ENCODE measurements around the gene TRAP1. TPM values are rescaled to one million over a fixed set of nuclear protein-coding genes. Genes with fewer than 3 reads are reported as not detected.

The TRAP1 gene
- total and polyA plus RNA-seq, 4 donors, result 78.3 to 148 (median 112) TPM

GRCh38 chr16:3726021-3726687 lies 8.8 kb upstream of the TRAP1 start (continued):
- TF ChIP-seq GABPA (IDR thresholded peaks at IDR 0.05 in 1 of 2, conservative IDR thresholded peaks at IDR 0.05 in 1 of 2) (no peak), HNF4G (IDR thresholded peaks at IDR 0.05) (no peak), JUND (IDR thresholded peaks at IDR 0.05) (no peak), RAD21 (IDR thresholded peaks at IDR 0.05) (no peak)

- DNase-seq (ENCODE audit: low spot score), result no peak
- WGBS, result 79% methylated on average over 8 of the region's 8 CpGs
- TF ChIP-seq GABPA (IDR thresholded peaks at IDR 0.05 in 1 of 2, conservative IDR thresholded peaks at IDR 0.05 in 1 of 2) (no peak), HNF4G (IDR thresholded peaks at IDR 0.05) (no peak), CTCF (IDR thresholded peaks at IDR 0.05; ENCODE audit: low read depth, low read length, missing input control) (no peak), FOXA1 (IDR thresholded peaks at IDR 0.05) (no peak), SP1 (IDR thresholded peaks at IDR 0.05) (no peak), MAX (IDR thresholded peaks at IDR 0.05) (no peak), EGR1 (IDR thresholded peaks at IDR 0.05; ENCODE audit: low read depth in 2 of 2) (no peak), ATF3 (IDR thresholded peaks at IDR 0.05) (no peak), REST (IDR thresholded peaks at IDR 0.05) (no peak), YY1 (IDR thresholded peaks at IDR 0.05) (no peak), FOXA2 (IDR thresholded peaks at IDR 0.05) (no peak), ZBTB33 (IDR thresholded peaks at IDR 0.05) (no peak), JUND (IDR thresholded peaks at IDR 0.05) (no peak), RAD21 (IDR thresholded peaks at IDR 0.05) (no peak), HNF4A (conservative IDR thresholded peaks at IDR 0.05) (no peak), NR2F2 (IDR thresholded peaks at IDR 0.05) (no peak), TAF1 (conservative IDR thresholded peaks at IDR 0.05) (no peak), RXRA (IDR thresholded peaks at IDR 0.05) (no peak)
These were observed 8.0 kb upstream of the TRAP1 start for GRCh38 chr16:3725276-3725675.

More at GRCh38 chr16:3725276-3725675, 8.0 kb upstream of the TRAP1 start:
- H3K36me3 ChIP-seq (ENCODE audit: control insufficient read depth in 4 of 4, insufficient read depth in 3 of 4, low read depth in 1 of 4, low read length in 3 of 4), result peaks cover 12 to 33% (median 16%) of the 10 kb centered on the region in 4 donors
- H3K4me1 ChIP-seq (ENCODE audit: control insufficient read depth in 4 of 4, insufficient read depth in 4 of 4, low read length in 3 of 4), result no peaks in the 10 kb centered on the region
- no peak overlapping the region for H3K4me3 ChIP-seq (ENCODE audit: low read depth in 1 of 3, low read length in 3 of 3)
- no peak overlapping the region for H3K9ac ChIP-seq (ENCODE audit: low read depth in 1 of 2, low read length in 2 of 2)
- no peaks in the 10 kb centered on the region for H3K9me3 ChIP-seq (ENCODE audit: control insufficient read depth in 4 of 4, low read length in 3 of 4)
- H3K27ac ChIP-seq (ENCODE audit: low read depth in 1 of 2, low read length in 2 of 2), result no peak overlapping the region
- H3K27me3 ChIP-seq (ENCODE audit: control insufficient read depth in 4 of 4, insufficient read depth in 4 of 4, low read length in 3 of 4), result no peaks in the 10 kb centered on the region

Measured in liver (tissue), 9 donors.